PFSK-1 (cell line): ENCODE data around the gene ERICH2.

Source experiments
- FOXP2 ChIP-seq: optimal IDR thresholded peaks from 2 replicates; pipeline ENCODE3; 2011; ENCODE audit warnings: borderline replicate concordance, control low read depth, inconsistent platforms; ENCODE audit not compliant: insufficient read depth; ENCODE audit errors: extremely low read length, extremely low read depth
- POLR2AphosphoS5 ChIP-seq: IDR thresholded peaks from 2 replicates; pipeline ENCODE4 v1.6.1; 2012; ENCODE audit warnings: low read depth, mild to moderate bottlenecking, control low read depth, low read length, moderate library complexity
- REST ChIP-seq, 2 experiments: IDR thresholded peaks; 2 replicates each; pipeline versions ENCODE4 v1.6.1 to v1.8.0; 2011 to 2012; ENCODE audit warnings: low read depth in 2 of 2, low read length in 2 of 2, control low read depth in 1 of 2, inconsistent platforms in 1 of 2, mild to moderate bottlenecking in 1 of 2, moderate library complexity in 1 of 2; ENCODE audit not compliant: insufficient read depth in 1 of 2
- SIN3A ChIP-seq: IDR thresholded peaks from 2 replicates; pipeline ENCODE4 v1.6.1; 2012; ENCODE audit warnings: mild to moderate bottlenecking, low read length, moderate library complexity, borderline replicate concordance; ENCODE audit not compliant: insufficient read depth
- TAF1 ChIP-seq: IDR thresholded peaks from 2 replicates; pipeline ENCODE4 v1.6.1; 2012; ENCODE audit warnings: low read length, control low read depth, borderline replicate concordance; ENCODE audit not compliant: insufficient read depth

Gene ERICH2

GRCh38 chr2:170816504-170817092 lies 46.4 kb downstream of the ERICH2 start, which contains the start of gene GAD1:
Gene GAD1 (plus strand): TSS chr2:170816887. CDS start chr2:170818592, 1,705 bp downstream.
- TF ChIP-seq POLR2AphosphoS5 (no peak), FOXP2 (no peak), TAF1 (no peak), REST (IDR thresholded peaks at IDR 0.05; ENCODE audit: insufficient read depth in 1 of 2, low read depth in 2 of 2, low read length in 2 of 2) (no peak), SIN3A (no peak)

- TF ChIP-seq SIN3A (no peak), POLR2AphosphoS5 (no peak), TAF1 (no peak), REST (IDR thresholded peaks at IDR 0.05; ENCODE audit: insufficient read depth in 1 of 2, low read depth in 2 of 2, low read length in 2 of 2) (no peak), FOXP2 (no peak)
Observed at GRCh38 chr2:170817093-170818035, 47.2 kb downstream of the ERICH2 start.

GRCh38 chr2:170818036-170818751 lies 48.0 kb downstream of the ERICH2 start:
- TF ChIP-seq FOXP2 (no peak), POLR2AphosphoS5 (no peak), REST (IDR thresholded peaks at IDR 0.05; ENCODE audit: insufficient read depth in 1 of 2, low read depth in 2 of 2, low read length in 2 of 2) (no peak), TAF1 (no peak), SIN3A (no peak)

GRCh38 chr2:170818752-170819470 lies 48.7 kb downstream of the ERICH2 start:
- TF ChIP-seq TAF1 (no peak), SIN3A (no peak), FOXP2 (no peak), POLR2AphosphoS5 (no peak), REST (IDR thresholded peaks at IDR 0.05; ENCODE audit: insufficient read depth in 1 of 2, low read depth in 2 of 2, low read length in 2 of 2) (no peak)
